Right lobe of liver (tissue), 6 donors: ENCODE results near the gene PPP1CB. TPM values are rescaled to one million over a fixed set of nuclear protein-coding genes. Genes with fewer than 3 reads are reported as not detected.

ENCODE experiments used
- ATAC-seq, 4 donors: fragments of 200-7000 bp; cut with Tn5 transposase; one replicate each; pipeline ENCODE4 v1.9.1; 2020; ENCODE audit warnings: mild to moderate bottlenecking in 4 of 4, moderate library complexity in 4 of 4
- DNase-seq, 3 donors: peaks; one replicate each; pipeline ENCODE4 v3.0.0-alpha.2; 2020
- H3K27ac ChIP-seq, 3 donors: fragments of 200-600 bp; one replicate each; pipeline ENCODE4 v1.8.0; 2022
- H3K27me3 ChIP-seq, 2 donors: fragments of 200-600 bp; one replicate each; pipeline ENCODE4 v1.8.0; 2022
- H3K36me3 ChIP-seq, 4 donors: fragments of 200-600 bp; sonication (generic) in 1 of 4; one replicate each; pipeline versions ENCODE4 v1.5.1 to v1.8.0; 2017 to 2022; ENCODE audit warnings: control low read depth in 1 of 4
- H3K4me1 ChIP-seq, 4 donors: fragments of 200-600 bp; sonication (generic) in 1 of 4; one replicate each; pipeline versions ENCODE4 v1.5.1 to v1.8.0; 2017 to 2022; ENCODE audit warnings: control low read depth in 1 of 4
- H3K4me3 ChIP-seq, 3 donors: fragments of 200-600 bp; one replicate each; pipeline ENCODE4 v1.8.0; 2022
- H3K9me3 ChIP-seq, 4 donors: fragments of 200-600 bp; sonication (generic) in 1 of 4; one replicate each; pipeline versions ENCODE4 v1.5.1 to v1.8.0; 2017 to 2022; ENCODE audit warnings: control low read depth in 1 of 4
- POLR2A ChIP-seq: fragments of 450-650 bp; IDR thresholded peaks from one replicate; pipeline ENCODE4 v1.6.1; 2017; ENCODE audit warnings: antibody characterized with exemption, mild to moderate bottlenecking
- WGBS: methylation state at CpG from one replicate; pipeline ENCODE4 v1.1.6; 2018; ENCODE audit warnings: low coverage, low lambda C conversion rate; ENCODE audit not compliant: insufficient coverage; ENCODE audit errors: missing lambda C conversion rate; 5-methylcytosine and 5-hydroxymethylcytosine counted together
- intact Hi-C, 2 donors: fragments of 100-400 bp; cut with DNase I; formaldehyde crosslinking; loops; one replicate each; pipeline versions ENCODE4 v1.11.2 to v1.14.1; 2022
- total RNA-seq, 6 experiments: library from RNA; depleted of rRNA in 2 of 6; stranded (reverse); fragments of >200 nt in 2 of 6; fragmentation: NEBNext Ultra II Directional in 3 of 6; extraction: Animal tissue kit (Norgen Biotek cat#: 25700) in 3 of 6; gene quantifications; one replicate each; pipeline versions ENCODE4 v1.1.0 to v1.2.4, GENCODE V29; 2016 to 2023
- TF ChIP-seq, protein P1 (sequence below), 4 donors: fragments of 200-600 bp in 3 of 4; fragments of 450-650 bp in 1 of 4; IDR thresholded peaks; one replicate each; pipeline versions ENCODE4 v1.5.1 to v1.8.0; 2016 to 2022; ENCODE audit warnings: antibody characterized with exemption in 4 of 4, mild to moderate bottlenecking in 2 of 4
- donor health status: DM: no; HTN: yes; CAD: no.
- donor health status: DM: no; HTN: no; CAD: no.
- donor health status: DM: no; HTN: no; CAD: no.
- donor health status: DM: no; HTN: yes; CAD: no.
- donor health status: DM: no; HTN: yes; CAD: no.

PPP1CB gene
- total RNA-seq, 6 experiments from 2014 or later: 55.7 to 86.3 (median 71.4) TPM

DNA sequence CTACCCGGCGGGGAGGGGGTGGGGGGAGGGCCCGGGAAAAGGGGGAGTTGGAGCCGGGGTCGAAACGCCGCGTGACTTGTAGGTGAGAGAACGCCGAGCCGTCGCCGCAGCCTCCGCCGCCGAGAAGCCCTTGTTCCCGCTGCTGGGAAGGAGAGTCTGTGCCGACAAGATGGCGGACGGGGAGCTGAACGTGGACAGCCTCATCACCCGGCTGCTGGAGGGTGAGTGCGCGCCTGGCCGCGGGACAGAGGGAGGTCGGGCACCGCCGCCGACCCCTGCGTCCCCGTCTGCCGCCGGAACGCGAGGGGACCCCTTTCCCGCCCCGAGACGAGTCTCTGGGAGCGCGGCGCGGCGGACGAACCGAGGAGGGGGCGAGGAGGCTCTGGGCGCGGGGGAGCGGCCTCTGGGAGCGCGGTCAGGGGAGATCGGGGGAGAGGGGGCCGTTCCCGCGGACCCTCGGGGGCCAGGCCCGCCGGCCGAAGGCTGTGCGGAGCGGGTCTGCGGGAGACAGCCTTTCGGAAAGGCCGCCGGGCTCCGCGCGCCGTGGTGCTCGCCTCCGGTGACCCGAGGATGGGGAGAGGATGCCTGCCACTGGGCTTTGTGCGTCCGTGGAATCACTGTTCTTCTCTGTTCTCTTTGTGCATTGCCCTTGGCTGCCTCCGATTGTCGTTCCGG lies 463 bp downstream of the PPP1CB start:
- WGBS: 1% methylated on average over 11 of the region's 78 CpGs
- intact Hi-C loops: loop anchor here in 1 of 2 donors (10.0 kb wide), 1 partner anchor 137 kb away; no protein-coding TSS in a partner anchor
- H3K27ac ChIP-seq: peak overlapping the region; percentile 98 to 100 (median 99)
- no peaks in the 10 kb centered on the region for H3K27me3 ChIP-seq
- DNase-seq: no peak
- H3K4me3 ChIP-seq: peak overlapping the region; percentile 77 to 92 (median 85)
- no peaks in the 10 kb centered on the region for H3K9me3 ChIP-seq
- no peaks in the 10 kb centered on the region for H3K36me3 ChIP-seq
- ATAC-seq: peak; percentile 29 to 59 (median 42)
- TF ChIP-seq, protein P1, sequence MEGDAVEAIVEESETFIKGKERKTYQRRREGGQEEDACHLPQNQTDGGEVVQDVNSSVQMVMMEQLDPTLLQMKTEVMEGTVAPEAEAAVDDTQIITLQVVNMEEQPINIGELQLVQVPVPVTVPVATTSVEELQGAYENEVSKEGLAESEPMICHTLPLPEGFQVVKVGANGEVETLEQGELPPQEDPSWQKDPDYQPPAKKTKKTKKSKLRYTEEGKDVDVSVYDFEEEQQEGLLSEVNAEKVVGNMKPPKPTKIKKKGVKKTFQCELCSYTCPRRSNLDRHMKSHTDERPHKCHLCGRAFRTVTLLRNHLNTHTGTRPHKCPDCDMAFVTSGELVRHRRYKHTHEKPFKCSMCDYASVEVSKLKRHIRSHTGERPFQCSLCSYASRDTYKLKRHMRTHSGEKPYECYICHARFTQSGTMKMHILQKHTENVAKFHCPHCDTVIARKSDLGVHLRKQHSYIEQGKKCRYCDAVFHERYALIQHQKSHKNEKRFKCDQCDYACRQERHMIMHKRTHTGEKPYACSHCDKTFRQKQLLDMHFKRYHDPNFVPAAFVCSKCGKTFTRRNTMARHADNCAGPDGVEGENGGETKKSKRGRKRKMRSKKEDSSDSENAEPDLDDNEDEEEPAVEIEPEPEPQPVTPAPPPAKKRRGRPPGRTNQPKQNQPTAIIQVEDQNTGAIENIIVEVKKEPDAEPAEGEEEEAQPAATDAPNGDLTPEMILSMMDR (IDR thresholded peaks at IDR 0.05): no peak
- no peak for TF ChIP-seq POLR2A
- peaks cover 0 to 30% (median 7%) of the 10 kb centered on the region in 4 donors for H3K4me1 ChIP-seq

DNA sequence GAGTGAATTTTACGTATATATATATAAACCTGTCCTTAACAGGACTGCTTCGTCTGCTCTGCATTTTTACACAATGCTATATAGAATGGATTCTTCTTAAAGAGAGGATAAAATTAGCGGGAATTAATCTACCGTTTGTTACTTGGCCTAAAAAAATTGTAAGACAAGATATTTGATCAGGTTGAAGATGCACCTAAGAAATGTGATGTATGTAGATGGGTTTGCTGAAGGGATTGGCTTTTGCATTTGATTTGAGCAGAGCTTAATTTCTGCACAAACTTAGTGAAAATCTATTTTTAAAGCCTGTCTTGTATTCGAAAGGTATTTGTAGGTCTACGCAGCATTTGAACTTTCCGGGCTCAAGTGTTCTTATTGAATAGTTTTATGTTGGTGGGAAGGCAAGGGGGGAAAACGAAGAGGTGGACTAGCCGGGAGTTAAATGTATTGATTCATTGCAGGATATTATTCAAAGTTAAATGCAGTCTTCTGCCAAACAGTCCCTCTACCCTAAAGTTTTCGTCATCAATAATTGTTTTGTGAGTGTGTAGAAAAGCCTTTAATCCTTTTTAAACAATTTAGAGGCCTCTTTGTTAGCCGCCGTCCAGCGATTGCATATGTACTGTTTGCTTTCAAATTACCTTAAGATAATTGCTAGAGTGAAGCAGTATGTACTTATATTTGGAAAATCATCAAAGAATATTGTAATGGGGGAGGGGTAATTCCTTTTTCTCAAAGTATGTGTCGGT lies 1.2 kb downstream of the PPP1CB start:
- TF ChIP-seq POLR2A: no peak
- TF ChIP-seq, protein P1 (IDR thresholded peaks at IDR 0.05): no peak
- intact Hi-C loops: loop anchor here in 1 of 2 donors (10.0 kb wide), 1 partner anchor 138 kb away; no protein-coding TSS in a partner anchor
- H3K4me1 ChIP-seq: peaks cover 0 to 30% (median 7%) of the 10 kb centered on the region in 4 donors
- no peaks in the 10 kb centered on the region for H3K27me3 ChIP-seq
- H3K9me3 ChIP-seq: no peaks in the 10 kb centered on the region
- WGBS: under 1% methylated on average over 14 of the region's 14 CpGs
- ATAC-seq (no peak), DNase-seq (no peak)
- H3K4me3 ChIP-seq: peak overlapping the region; percentile 77 to 92 (median 85)
- peak overlapping the region; percentile 98 to 100 (median 99) for H3K27ac ChIP-seq
- no peaks in the 10 kb centered on the region for H3K36me3 ChIP-seq

DNA sequence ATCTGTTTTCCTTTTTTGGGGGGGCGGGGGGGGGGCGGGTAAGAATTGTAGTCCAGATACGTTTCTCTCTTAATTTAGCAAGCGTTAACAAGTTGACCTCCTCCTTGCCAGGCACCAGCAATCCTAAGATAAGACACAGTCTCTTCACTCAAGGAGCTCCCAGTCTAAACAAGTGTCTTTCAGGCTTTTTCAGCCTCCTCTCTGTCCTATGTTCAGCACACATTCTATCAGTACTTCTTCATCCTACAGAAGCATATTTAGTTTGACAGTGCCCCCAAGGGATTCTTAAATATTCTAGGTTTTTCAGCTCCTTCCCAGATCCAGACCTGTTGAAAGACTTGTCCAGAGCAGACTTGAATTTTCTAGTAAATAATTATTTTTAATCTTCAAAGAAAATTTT lies 2.7 kb downstream of the PPP1CB start:
- no peak for DNase-seq
- 10% methylated on average over 3 of the region's 4 CpGs for whole genome bisulfite sequencing
- no peak for TF ChIP-seq POLR2A
- TF ChIP-seq, protein P1 (IDR thresholded peaks at IDR 0.05): no peak
- peaks cover 0 to 37% (median 9%) of the 10 kb centered on the region in 4 donors for H3K4me1 ChIP-seq
- intact Hi-C loops: loop anchor here in 1 of 2 donors (10.0 kb wide), 1 partner anchor 140 kb away; no protein-coding TSS in a partner anchor
- H3K36me3 ChIP-seq: no peaks in the 10 kb centered on the region
- ATAC-seq: no peak
- H3K4me3 ChIP-seq: no peak overlapping the region
- H3K27me3 ChIP-seq: no peaks in the 10 kb centered on the region
- no peak overlapping the region for H3K27ac ChIP-seq
- no peaks in the 10 kb centered on the region for H3K9me3 ChIP-seq

DNA sequence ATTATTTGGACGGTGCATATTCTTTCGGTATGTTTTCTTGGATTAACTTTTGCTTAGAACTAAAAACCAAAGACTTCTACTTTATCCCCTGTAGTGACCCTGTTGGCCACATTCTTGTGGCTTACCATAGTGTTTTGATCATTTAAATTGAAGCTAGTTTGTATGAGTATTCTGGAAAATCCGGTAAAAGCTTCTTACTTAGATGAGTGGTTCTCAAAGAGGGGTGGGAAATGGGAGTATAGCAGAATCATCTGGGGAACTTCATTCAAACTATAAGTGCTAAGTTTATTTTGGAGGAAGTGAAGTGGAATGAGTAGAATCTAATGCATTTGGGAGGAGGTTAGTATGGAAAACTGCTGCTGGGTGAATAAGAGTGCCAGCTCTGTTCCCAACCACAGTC lies 3.8 kb downstream of the PPP1CB start:
- no peak overlapping the region for H3K4me3 ChIP-seq
- H3K36me3 ChIP-seq: peaks cover 0 to 3% (median 0%) of the 10 kb centered on the region in 4 donors
- peaks cover 0 to 32% (median 9%) of the 10 kb centered on the region in 4 donors for H3K4me1 ChIP-seq
- intact Hi-C loops: loop anchor here in 1 of 2 donors (10.0 kb wide), 1 partner anchor 141 kb away; no protein-coding TSS in a partner anchor
- no peaks in the 10 kb centered on the region for H3K27me3 ChIP-seq
- no peak for TF ChIP-seq POLR2A
- TF ChIP-seq, protein P1 (IDR thresholded peaks at IDR 0.05): no peak
- WGBS: 47% methylated on average over 3 of the region's 3 CpGs
- DNase-seq: no peak
- H3K27ac ChIP-seq: no peak overlapping the region
- no peak for ATAC-seq
- no peaks in the 10 kb centered on the region for H3K9me3 ChIP-seq
